ENCODE data around the gene TAF6L.
"Not testable (repeated sequence)": the region's sequence is repeated elsewhere in the genome, so short reads cannot be mapped to it uniquely, and the experiment has no call there.

Gene TAF6L, protein sequence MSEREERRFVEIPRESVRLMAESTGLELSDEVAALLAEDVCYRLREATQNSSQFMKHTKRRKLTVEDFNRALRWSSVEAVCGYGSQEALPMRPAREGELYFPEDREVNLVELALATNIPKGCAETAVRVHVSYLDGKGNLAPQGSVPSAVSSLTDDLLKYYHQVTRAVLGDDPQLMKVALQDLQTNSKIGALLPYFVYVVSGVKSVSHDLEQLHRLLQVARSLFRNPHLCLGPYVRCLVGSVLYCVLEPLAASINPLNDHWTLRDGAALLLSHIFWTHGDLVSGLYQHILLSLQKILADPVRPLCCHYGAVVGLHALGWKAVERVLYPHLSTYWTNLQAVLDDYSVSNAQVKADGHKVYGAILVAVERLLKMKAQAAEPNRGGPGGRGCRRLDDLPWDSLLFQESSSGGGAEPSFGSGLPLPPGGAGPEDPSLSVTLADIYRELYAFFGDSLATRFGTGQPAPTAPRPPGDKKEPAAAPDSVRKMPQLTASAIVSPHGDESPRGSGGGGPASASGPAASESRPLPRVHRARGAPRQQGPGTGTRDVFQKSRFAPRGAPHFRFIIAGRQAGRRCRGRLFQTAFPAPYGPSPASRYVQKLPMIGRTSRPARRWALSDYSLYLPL

GRCh38 chr11:62771144-62772021, at the start of gene TAF6L:
Gene TAF6L (plus strand): TSS chr11:62771396. CDS start chr11:62775784, 4,388 bp downstream.
- peak; percentile 94 for DNase-seq

DNA sequence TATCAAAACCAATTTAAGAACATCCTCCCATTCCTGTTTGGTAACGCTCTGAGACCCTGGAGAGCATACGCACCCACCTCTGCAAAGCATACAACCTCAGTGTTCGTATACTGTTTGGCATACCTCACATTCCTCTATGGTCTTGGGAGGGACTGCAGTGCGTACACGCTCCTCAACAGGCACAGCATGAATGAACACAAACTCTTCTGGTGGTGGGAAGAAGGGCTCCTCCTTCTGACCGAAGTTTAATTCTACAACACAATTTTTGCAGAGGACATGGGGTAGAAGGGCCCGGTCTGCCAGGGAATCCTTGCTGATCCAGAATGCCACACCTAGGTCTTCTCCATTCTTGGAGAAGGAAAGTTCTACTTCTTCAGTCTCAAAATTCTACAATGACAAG, 49.2 kb upstream of the TAF6L start:
- DNase-seq = no peak

GRCh38 chr11:62724171-62724570, 47.0 kb upstream of the TAF6L start:
- no peak for DNase-seq

GRCh38 chr11:62725646-62726045, 45.5 kb upstream of the TAF6L start:
- no peak for DNase-seq

- DNase-seq = no peak
These were observed 44.9 kb upstream of the TAF6L start for GRCh38 chr11:62726156-62726914.

DNA sequence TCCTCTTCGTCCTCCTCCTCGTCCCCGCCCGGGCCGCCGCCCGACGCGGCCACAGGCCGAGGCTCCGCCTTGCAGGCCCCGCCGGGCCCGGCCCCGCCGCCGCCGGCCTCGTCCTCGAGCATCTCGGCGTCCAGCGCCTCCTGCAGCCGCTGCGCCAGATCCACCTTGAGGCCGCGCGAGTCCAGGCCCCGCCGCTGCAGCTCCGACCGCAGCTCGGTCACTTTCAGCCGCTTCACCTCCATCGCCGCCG, 44.4 kb upstream of the TAF6L start:
- no peak for DNase-seq

DNA sequence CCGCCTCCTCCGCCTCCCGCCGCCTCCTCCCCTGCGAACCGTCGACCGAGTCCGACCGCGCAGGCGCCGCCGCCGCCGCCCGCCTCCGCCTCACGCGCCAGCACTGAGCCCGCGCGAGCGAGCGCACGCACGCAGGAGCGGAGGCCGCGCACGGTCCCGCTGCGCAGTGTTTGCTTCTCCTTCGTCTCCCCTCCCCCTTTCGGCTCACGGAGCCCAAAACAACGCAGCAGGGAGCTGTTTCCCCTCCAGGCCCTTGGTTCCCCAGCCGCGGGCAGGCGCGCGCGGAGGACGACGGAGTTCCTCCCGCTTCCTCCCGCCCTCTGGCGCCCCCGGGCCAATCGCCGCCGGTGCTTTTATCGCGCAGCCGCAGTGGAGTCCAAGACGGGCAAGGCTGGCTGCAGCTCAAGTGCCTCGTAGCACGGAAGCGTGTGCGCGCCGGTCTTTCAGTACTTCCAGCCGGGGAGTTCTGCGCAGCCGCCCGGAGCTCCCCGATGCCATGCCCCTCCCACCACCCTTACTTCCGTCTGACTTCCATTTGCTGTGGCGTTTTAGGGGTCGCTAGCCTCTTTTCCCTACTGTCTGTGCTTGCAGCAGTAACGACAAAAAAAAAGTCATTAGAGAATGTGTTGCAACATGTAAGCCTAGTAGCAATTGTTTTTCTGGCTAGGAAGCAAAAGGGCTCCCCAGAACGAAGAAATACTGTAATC, 43.9 kb upstream of the TAF6L start, which contains the start of gene HNRNPUL2:
TSS of gene HNRNPUL2 (minus strand) at position 293 of the 707 bp plus-strand sequence. CDS start 301 bp downstream, outside the sequence.
- peak; percentile 99 for DNase-seq

DNA sequence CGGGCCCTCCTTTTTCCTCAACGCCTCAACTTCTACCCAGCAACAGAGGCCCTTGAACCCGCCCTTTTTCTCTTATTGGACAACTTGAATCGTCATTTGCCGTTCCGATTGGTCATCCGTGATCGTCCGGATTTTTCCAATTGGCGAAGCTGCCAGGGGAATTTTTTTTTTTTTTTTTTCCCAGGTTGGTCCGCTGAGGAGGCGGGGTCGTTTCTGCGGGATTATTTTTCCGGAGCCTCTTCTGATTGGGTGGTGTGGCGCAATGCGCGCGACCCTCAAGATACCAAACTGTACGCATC, 43.4 kb upstream of the TAF6L start:
- peak; percentile 98 for DNase-seq

DNA sequence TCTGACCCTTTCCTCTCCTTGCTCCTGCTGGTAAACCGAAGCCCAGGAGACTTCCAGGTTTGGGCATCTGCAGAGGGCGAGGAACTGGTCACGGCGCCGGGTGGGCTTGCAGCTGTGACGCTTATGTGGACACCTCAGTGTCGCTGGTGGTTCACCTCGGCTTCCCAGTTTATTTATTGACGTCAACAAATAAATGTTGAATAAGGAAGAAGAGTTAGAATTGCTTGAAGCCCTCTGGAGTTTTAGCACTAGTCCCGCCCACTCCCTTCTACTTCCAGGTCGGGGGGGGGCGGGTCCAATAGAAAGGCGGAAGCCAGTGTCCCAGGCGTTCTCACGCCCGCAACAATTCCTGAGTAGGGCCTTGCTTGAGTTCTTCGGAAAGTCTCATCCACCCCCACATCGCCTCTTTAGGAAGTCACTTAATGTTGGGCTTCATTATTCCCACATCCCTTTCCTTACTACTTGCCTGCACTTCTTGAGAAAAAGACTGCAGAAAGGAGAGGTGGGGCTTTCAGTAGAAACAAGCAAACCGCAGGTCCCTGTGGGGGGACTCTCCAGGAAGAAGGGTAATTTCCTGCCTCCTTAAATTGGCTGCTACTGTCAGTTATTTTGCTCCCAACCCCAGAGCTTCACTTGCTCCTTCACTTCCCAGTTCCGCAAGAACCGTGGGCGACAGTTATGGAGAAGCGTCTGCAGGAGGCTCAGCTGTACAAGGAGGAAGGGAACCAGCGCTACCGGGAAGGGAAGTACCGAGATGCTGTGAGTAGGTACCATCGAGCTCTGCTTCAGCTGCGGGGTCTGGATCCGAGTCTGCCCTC, 42.8 kb upstream of the TAF6L start, which contains the start of gene TTC9C:
TSS of gene TTC9C (plus strand) at position 316 of the 818 bp plus-strand sequence. CDS start at position 679, 363 bp downstream.
- peak; percentile 83 for DNase-seq

GRCh38 chr11:62730076-62730475, 41.1 kb upstream of the TAF6L start:
- DNase-seq = not testable (repeated sequence)

DNA sequence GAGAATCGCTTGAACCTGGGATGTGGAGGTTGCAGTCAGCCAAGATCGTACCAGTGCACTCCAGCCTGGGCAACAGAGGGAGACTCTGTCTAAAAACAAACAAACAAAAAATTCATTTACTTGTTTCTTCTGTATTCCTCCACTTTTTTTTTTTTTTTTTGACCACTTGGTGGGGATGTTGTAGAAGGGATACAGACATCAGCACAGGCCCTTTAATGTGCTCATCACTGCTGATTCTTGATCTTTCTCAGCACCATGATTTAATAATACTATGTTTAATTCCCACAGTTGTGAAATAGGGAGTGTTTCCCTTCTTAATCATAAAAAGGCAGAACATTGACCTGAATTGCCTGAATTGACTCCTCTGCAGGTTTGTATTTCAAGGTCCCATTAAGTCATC, 38.4 kb upstream of the TAF6L start:
- no peak for DNase-seq

DNA sequence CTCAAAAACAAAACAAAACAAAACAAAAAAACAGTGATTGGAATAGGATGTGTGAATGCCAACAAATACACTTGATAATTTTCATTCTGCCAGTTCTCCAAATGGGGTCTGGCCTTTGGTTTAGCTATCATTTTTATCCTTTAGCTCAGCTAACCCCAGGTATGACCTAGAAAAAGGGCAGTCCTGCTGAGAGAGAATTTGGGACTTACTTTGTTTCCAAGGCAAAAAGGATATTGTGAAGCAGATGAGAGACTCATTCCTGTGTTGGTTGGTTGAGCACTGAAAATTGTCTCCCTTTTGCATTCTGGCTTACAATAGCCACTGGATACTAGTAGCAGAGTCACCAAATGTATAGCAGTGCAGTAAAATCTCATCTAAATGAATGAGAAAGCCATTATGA, 34.0 kb upstream of the TAF6L start:
- no peak for DNase-seq

DNA sequence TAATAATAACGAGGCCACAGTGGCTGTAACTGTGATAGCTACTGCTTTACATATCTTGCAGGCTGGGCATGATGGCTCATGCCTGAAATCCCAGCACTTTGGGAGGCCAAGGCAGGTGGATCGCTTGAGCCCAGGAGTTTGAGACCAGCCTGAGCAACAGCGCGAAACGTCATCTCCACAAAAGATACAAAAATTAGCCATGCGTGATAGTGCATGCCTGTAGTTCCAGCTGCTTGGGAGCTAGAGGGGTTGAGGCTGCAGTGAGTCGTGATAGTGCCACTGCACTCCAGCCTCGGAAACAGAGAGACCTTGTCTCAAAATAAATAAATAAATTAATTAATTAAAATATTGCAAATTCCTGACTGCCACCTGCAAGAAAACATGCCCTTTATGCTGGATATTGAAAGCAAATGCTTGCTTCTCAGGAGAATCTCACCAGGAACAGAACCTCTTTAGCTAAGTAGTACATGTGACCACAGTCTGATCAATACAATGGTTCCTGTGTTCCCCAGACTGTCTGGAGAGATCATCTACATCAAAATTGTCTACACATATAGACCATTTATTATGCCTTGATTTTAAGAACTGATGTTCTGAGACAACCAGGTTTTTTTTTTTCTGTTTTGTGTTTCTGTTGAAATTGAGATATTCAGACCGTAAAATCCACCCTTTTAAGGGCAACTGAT, 23.6 kb upstream of the TAF6L start:
- peak; percentile 88 for DNase-seq

- DNase-seq = not testable (repeated sequence)
These were observed 21.3 kb upstream of the TAF6L start for GRCh38 chr11:62749931-62750330.

DNA sequence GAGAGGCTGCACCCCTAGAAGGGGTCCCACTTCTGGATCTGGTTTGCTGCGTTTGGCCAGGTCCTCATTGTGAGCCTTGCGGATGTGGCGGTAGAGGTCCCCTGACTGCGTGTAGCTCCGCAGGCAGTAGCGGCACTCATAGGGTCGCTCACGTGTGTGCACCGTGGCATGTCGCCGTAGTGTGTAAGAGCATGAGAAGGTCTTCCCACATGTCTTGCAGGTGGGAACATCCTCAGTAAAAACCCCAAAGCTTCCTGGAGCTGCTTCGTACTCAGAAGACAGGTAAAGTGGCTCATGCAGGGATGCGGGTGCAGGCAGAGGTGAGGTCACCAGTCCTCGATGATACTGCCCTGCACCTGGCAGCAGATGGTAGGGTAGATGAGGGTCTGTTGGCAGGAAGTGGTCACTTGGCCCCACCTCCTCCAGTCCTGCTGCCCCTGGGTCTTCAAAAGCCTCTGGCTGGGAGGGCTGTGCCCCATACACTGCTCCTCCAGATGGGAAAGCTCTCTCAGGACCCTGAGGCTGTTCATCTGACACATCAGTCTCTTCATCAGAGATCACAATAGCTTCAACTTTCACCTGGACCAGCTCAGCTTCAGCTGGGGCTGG, 18.9 kb upstream of the TAF6L start:
- no peak for DNase-seq

- DNase-seq = no peak
These were observed 18.0 kb upstream of the TAF6L start for GRCh38 chr11:62752994-62753735.

- DNase-seq = peak; percentile 99
These were observed 17.2 kb upstream of the TAF6L start, which contains the start of gene ZBTB3 for GRCh38 chr11:62753736-62754603. Gene ZBTB3 (minus strand): TSS chr11:62754160. CDS start chr11:62753664, 496 bp downstream.

DNA sequence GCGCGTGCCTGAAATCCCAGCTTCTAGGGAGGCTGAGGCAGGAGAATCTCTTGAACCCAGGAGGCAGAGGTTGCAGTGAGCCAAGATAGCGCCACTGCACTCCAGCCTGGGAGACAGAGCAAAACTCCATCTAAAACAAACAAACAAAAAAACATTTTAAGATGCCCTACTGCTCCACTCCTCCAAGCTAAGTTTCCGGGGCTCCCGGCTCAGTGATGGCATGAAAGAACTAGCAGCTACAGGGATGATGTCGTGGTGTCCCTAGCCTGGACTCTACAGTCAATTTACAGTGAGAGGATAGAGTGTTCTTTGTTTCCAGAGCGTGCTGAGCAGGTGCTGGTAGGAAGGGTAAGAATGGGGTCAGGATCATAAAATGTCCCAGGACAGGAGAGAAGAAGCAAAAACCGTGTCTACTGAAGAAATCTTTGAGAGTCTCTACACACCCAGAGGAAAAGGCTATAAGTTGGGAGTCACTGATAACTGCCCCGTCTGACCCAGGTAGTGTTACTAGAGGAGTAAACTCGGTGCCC, 16.0 kb upstream of the TAF6L start:
- no peak for DNase-seq
